Fibroblast of the conjunctiva (primary cell): ENCODE results near the gene GIMD1.
"Not testable (repeated sequence)": the region's sequence is repeated elsewhere in the genome, so short reads cannot be mapped to it uniquely, and the experiment has no call there.

Experiments
- DNase-seq: peaks from one replicate; pipeline ENCODE4 v3.0.0-alpha.2; 2010; ENCODE audit warnings: low read depth

Gene GIMD1

GRCh38 chr4:106347167-106347566 lies 21.4 kb downstream of the GIMD1 start:
- DNase-seq, result no peak

DNA sequence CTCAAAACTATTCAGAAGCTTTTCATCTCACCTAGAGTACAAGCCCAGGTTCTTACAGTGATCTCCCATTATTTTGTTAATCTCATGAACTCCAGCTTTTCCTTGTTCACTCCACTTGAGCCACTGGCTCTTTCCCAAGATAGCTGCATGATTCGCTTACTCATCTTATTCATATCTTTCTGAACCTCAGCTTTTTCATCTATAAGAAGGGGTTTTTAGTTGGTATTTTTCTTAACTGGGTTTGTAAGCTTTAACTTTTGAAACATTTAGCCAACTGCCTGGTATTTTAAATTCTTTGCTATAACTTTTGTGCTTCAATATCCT lies 24.0 kb downstream of the GIMD1 start:
- DNase-seq, result peak; percentile 4

- no peak for DNase-seq
These were observed 24.5 kb downstream of the GIMD1 start for GRCh38 chr4:106343865-106344646.

GRCh38 chr4:106340774-106341173 lies 27.8 kb downstream of the GIMD1 start:
- DNase-seq, result no peak

DNA sequence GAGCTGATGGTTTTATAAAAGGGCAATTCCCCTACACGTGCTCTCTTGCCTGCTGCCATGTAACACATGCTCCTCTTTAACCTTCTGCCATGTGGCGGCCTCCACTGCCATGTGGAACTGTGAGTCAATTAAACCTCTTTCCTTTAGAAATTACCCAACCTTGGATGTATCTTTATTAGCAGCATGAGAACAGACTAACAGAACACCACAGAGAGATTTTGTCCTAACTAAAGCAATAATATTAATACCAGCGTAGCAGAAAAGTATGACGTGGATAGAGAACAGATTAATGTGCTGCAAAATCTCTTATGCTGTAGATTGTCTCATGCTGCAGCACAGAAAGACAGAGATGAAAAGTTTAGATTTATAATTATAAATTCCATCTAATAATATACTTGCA lies 29.1 kb downstream of the GIMD1 start:
- no peak for DNase-seq

DNA sequence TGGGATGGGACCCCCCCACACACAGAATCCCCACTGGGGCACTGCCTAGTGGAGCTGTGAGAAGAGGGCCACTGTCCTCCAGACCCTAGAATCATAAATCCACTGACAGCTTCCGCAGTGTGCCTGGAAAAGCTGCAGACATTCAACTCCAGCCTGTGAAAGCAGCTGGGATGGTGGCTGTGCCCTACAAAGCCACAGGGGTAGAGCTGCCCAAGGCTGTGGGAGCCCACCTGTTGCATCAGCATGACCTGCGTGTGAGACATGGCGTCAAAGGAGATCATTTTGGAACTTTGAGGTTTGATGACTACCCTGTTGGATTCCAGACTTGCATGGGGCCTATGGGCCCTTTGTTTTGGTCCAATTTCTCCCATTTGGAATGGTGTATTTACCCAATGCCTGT lies 29.9 kb downstream of the GIMD1 start:
- no peak for DNase-seq

DNA sequence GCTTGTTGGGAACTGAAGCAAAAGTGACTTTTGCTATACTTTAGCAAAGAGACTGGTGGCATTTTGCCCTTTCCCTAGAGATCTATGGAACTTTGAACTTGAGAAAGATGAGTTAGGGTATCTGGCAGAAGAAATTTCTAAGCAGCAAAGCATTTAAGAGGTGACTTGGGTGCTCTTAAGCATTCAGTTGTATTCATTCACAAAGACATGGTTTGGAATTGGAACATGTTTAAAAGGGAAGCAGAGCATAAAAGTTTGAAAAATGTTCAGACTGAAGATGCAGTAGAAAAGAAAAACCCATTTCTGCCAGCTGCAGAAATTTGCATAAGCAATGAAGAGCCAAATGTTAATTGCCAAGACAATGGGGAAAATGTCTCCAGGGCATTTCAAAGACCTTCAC lies 30.7 kb downstream of the GIMD1 start:
- no peak for DNase-seq

GRCh38 chr4:106336618-106337017 lies 32.0 kb downstream of the GIMD1 start:
- no peak for DNase-seq

DNA sequence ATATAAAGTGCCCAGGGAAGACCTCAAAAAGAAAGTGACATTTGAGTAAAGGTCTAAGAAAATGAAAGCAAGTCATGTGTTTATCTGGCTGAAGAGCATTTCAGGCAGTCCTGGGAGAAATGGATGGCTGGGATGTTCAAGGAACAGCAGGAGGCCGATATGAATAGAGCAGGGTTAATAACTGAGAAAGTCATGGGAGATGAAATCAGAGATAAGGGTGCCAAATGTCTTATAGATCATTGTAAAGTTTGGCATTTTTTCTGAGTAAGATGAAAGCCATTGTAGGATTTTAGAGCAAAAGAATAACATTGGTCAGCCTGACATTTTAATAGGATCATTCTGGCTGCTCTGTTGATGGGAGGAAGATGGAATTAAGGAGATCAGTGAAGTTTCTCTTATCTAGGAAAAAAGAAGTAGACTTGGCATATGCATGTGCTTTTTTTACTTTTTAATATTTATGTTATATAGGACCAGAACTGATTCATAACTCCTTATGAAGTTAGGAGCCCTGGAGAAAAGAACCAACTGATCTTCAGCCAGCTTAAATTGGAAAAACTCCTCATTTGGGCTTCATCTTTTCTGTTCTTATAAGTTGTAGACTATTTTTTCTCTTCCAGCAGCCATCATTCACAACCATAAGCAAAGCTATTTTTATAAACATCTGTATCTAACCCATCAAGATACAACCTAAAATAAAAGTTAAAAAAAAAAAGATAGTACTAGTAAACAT lies 33.7 kb downstream of the GIMD1 start:
- no peak for DNase-seq

DNA sequence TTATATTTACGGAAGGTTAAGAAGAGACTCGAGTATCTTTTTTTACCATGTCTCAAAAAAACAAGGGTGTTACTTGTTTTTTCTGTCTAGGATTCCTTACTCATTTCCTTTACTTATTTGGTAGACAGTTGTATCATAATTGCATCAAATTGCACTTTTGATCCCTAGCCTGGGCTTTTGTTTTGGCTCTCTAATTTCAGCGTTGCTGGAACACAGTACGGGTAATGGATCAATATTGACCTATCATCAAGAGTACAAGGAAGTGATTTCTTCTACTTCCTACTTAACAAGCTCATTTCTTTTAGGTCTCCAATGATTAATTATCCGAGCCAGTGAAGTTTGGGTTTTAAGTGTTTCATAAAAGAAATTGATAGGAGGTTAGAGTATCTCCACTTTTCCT lies 35.4 kb downstream of the GIMD1 start:
- DNase-seq, result no peak

GRCh38 chr4:106329041-106329618 lies 39.4 kb downstream of the GIMD1 start:
- DNase-seq, result no peak

GRCh38 chr4:106325800-106326199 lies 42.8 kb downstream of the GIMD1 start:
- no peak for DNase-seq

GRCh38 chr4:106323119-106323518 lies 45.5 kb downstream of the GIMD1 start:
- DNase-seq, result no peak

DNA sequence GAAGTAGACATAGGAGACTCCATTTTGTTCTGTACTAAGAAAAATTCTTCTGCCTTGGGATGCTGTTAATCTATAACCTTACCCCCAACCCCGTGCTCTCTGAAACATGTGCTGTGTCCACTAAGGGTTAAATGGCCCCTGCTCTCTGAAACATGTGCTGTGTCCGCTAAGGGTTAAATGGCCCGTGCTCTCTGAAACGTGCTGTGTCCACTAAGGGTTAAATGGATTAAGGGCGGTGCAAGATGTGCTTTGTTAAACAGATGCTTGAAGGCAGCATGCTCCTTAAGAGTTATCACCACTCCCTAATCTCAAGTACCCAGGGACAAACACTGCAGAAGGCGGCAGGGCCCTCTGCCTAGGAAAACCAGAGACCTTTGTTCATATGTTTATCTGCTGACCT lies 46.8 kb downstream of the GIMD1 start:
- not testable (repeated sequence) for DNase-seq

DNA sequence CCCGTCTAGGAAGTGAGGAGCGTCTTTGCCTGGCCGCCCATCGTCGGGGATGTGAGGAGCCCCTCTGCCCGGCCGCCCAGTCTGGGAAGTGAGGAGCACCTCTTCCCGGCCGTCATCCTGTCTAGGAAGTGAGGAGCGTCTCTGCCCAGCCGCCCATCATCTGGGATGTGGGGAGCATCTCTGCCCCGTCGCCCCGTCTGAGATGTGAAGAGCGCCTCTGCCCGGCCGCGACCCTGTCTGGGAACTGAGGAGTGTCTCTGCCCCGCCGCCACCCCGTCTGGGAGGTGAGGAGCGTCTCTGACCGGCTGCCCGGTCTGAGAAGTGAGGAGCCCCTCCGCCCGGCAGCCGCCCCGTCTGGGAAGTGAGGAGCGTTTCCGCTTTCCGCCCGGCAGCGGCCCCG lies 47.4 kb downstream of the GIMD1 start:
- DNase-seq, result not testable (repeated sequence)

- DNase-seq, result no peak
These were observed 48.3 kb downstream of the GIMD1 start for GRCh38 chr4:106320235-106320634.

- no peak for DNase-seq
These were observed 50.1 kb downstream of the GIMD1 start for GRCh38 chr4:106318511-106318910.

- no peak for DNase-seq
These were observed 50.8 kb downstream of the GIMD1 start for GRCh38 chr4:106317815-106318214.

DNA sequence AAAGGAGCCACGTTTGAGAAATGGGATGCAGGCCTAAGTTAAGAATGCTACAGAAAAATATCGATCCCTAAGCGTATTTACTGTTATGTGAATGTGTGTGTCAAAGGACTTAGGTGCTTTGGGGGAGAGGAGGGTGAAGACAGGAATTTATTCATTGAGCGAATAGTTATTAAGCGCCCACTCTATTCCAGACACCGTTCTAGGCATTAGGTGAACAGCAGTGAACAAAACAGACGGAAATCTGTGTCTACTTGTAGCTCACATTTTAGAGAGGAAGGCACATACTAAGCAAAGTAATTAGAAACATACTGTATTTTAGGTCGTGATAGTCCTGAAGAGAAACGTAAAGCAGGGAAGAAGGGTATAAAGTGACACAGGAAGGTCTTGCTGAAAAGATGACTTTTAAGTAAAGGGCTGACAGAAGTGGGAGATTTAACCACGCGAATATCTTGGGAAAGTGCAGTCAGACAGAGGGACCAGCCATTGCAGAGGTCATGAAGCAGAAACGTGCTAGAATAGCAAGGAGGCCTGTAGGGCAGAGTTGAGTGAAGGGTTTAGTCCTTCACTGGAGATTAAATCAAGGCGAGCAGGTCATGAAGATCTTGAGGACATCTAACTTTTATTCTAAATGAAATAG lies 51.7 kb downstream of the GIMD1 start:
- DNase-seq, result no peak

GRCh38 chr4:106315968-106316772 lies 52.4 kb downstream of the GIMD1 start, which contains the start of the genes AIMP1 and TBCK:
Gene AIMP1 (plus strand): TSS chr4:106316550. CDS start chr4:106325010, 8,460 bp downstream.
Gene TBCK (minus strand): TSS chr4:106316209. CDS start chr4:106308960, 7,249 bp downstream.
- peak; percentile 83 for DNase-seq

GRCh38 chr4:106315476-106315967 lies 53.1 kb downstream of the GIMD1 start:
- no peak for DNase-seq

DNA sequence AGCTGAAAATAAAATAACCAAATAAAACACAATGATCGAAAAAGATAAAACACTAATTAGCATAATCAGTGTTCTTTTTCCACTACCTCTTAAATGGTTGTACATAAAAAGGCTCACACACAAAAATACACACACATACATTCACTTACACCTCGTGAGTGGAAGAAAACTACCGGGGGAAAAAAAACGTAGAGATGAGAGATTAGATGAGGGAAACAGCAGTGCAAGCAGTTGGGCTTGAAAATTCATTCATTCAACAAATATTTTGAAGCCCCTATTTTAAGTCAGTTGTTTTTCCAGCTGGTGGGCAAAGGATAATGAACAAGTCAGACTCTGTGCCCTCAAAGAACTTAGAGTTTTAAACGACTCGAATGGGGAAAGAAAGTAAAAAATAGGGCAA lies 53.6 kb downstream of the GIMD1 start:
- DNase-seq, result no peak
